B cell (primary cell): ENCODE measurements around the gene TOMM70. TPM values are rescaled to one million over a fixed set of nuclear protein-coding genes. Genes with fewer than 3 reads are reported as not detected.

Source experiments
- ATAC-seq: fragments of 200-7000 bp; cut with Tn5 transposase; one replicate; pipeline ENCODE4 v1.10.0; 2021; ENCODE audit warnings: low read depth, mild to moderate bottlenecking, moderate number of reproducible peaks, moderate library complexity
- CTCF ChIA-PET: fragments of 350-600 bp; sonication (Branson Sonifier 250); formaldehyde crosslinking; loops from one replicate; lab custom pipeline; 2021; ENCODE audit warnings: antibody characterized with exemption, inconsistent platforms; lab: Charles Lee
- POLR2A ChIA-PET: fragments of 350-600 bp; sonication (Branson Sonifier 250); formaldehyde crosslinking; loops from one replicate; lab custom pipeline; 2021; ENCODE audit warnings: antibody characterized with exemption; lab: Charles Lee
- DNase-seq: peaks from one replicate; pipeline ENCODE4 v3.0.0; 2013
- H2AFZ ChIP-seq: 2 replicates; pipeline ENCODE4 v1.6.1; 2012; ENCODE audit warnings: mild to moderate bottlenecking, low read depth, low read length; ENCODE audit not compliant: insufficient read depth, poor library complexity, severe bottlenecking
- H3K27ac ChIP-seq, 2 donors: 1 replicate in 1 of 2; 2 replicates in 1 of 2; pipeline ENCODE4 v1.5.1; 2012 to 2013; ENCODE audit warnings: low read length in 2 of 2, mild to moderate bottlenecking in 2 of 2, moderate library complexity in 1 of 2
- H3K27me3 ChIP-seq, 4 experiments: fragments of 200-600 bp in 1 of 4; sonication (generic) in 1 of 4; replicated peaks in 1 of 4; 1 replicate in 2 of 4; 2 replicates in 2 of 4; pipeline versions ENCODE4 v1.6.1 to v1.7.0; 2013 to 2016; ENCODE audit warnings: low read length in 3 of 4, mild to moderate bottlenecking in 2 of 4, mixed read lengths in 1 of 4, moderate library complexity in 1 of 4; ENCODE audit not compliant: insufficient read depth in 4 of 4, control insufficient read depth in 3 of 4; ENCODE audit errors: control extremely low read depth in 1 of 4
- H3K36me3 ChIP-seq, 2 experiments: replicated peaks in 1 of 2; 1 replicate in 1 of 2; 2 replicates in 1 of 2; pipeline versions ENCODE4 v1.6.1 to v1.7.1; 2013; ENCODE audit warnings: low read length in 1 of 2; ENCODE audit not compliant: insufficient read depth in 2 of 2, control insufficient read depth in 1 of 2; ENCODE audit errors: control extremely low read depth in 1 of 2, extremely low read depth in 1 of 2
- H3K4me1 ChIP-seq, 2 donors: fragments of 200-600 bp in 1 of 2; sonication (generic) in 1 of 2; 1 replicate in 1 of 2; 2 replicates in 1 of 2; pipeline versions ENCODE4 v1.5.1 to v1.6.1; 2013 to 2017; ENCODE audit warnings: low read length in 2 of 2; ENCODE audit not compliant: control insufficient read depth in 2 of 2, insufficient read depth in 2 of 2
- H3K4me2 ChIP-seq: replicated peaks from 2 replicates; pipeline ENCODE3; 2012; ENCODE audit warnings: mild to moderate bottlenecking, low read depth, low read length; ENCODE audit not compliant: poor library complexity, severe bottlenecking
- H3K4me3 ChIP-seq, 5 experiments: fragments of 200-600 bp in 1 of 5; sonication (generic) in 1 of 5; 1 replicate in 3 of 5; 2 replicates in 2 of 5; pipeline versions ENCODE4 v1.5.1 to v1.7.0; 2011 to 2016; ENCODE audit warnings: low read length in 4 of 5, mild to moderate bottlenecking in 4 of 5, low read depth in 2 of 5, control low read depth in 1 of 5, moderate library complexity in 1 of 5; ENCODE audit not compliant: insufficient read depth in 1 of 5; ENCODE audit errors: control extremely low read depth in 1 of 5, extremely low read depth in 1 of 5
- H3K79me2 ChIP-seq: fragments of 200-600 bp; sonication (generic); one replicate; pipeline ENCODE4 v1.6.0; 2016; ENCODE audit warnings: low read length; ENCODE audit not compliant: control insufficient read depth, insufficient read depth
- H3K9ac ChIP-seq: fragments of 200-600 bp; sonication (generic); 2 replicates; pipeline ENCODE4 v1.6.1; 2017; ENCODE audit warnings: mild to moderate bottlenecking, low read length, moderate library complexity
- H3K9me3 ChIP-seq, 3 donors: one replicate each; pipeline versions ENCODE4 v1.6.1 to v1.7.1; 2013; ENCODE audit warnings: low read length in 2 of 3; ENCODE audit not compliant: control insufficient read depth in 2 of 3, insufficient read depth in 1 of 3; ENCODE audit errors: control extremely low read depth in 1 of 3
- H4K20me1 ChIP-seq: 2 replicates; pipeline ENCODE4 v1.6.0; 2012; ENCODE audit warnings: mild to moderate bottlenecking, low read length; ENCODE audit not compliant: insufficient read depth, control insufficient read depth, poor library complexity, severe bottlenecking
- H3K27ac Mint-ChIP-seq: one replicate; pipeline ENCODE4 v1.8.0; 2021; ENCODE audit warnings: mixed read lengths
- H3K27me3 Mint-ChIP-seq: one replicate; pipeline ENCODE4 v1.8.0; 2021; ENCODE audit warnings: mixed read lengths
- H3K4me1 Mint-ChIP-seq: one replicate; pipeline ENCODE4 v1.8.0; 2021; ENCODE audit warnings: mixed read lengths
- H3K4me3 Mint-ChIP-seq: one replicate; pipeline ENCODE4 v1.8.0; 2021; ENCODE audit warnings: mixed read lengths
- H3K9me3 Mint-ChIP-seq: one replicate; pipeline ENCODE4 v1.8.0; 2022; ENCODE audit warnings: mixed read lengths; ENCODE audit not compliant: insufficient read depth
- CTCF ChIP-seq: fragments of 200-600 bp; IDR thresholded peaks from one replicate; pipeline ENCODE4 v1.8.0; 2022; ENCODE audit warnings: antibody characterized with exemption, mild to moderate bottlenecking
- EZH2 ChIP-seq: IDR thresholded peaks from 2 replicates; pipeline ENCODE4 v1.6.1; 2012; ENCODE audit warnings: borderline replicate concordance, low read depth, mild to moderate bottlenecking, moderate library complexity, low read length; ENCODE audit not compliant: insufficient read depth, poor library complexity, severe bottlenecking
- WGBS: methylation state at CpG from one replicate; pipeline ENCODE4 v1.1.5; 2013; ENCODE audit warnings: missing lambda C conversion rate; ENCODE audit not compliant: insufficient coverage; 5-methylcytosine and 5-hydroxymethylcytosine counted together
- intact Hi-C: fragments of 100-400 bp; cut with micrococcal nuclease; formaldehyde crosslinking; loops from one replicate; pipeline ENCODE4 v1.10.0; 2022
- polyA plus RNA-seq: library from polyadenylated mRNA; depleted of rRNA; stranded (reverse); fragments of >200 nt; gene quantifications from 2 replicates; pipeline ENCODE4 v1.2.3, GENCODE V29; 2012
- total RNA-seq, 2 donors: library from RNA; stranded (reverse); fragments of 120-200 nt in 1 of 2; gene quantifications; 1 replicate in 1 of 2; 2 replicates in 1 of 2; pipeline versions ENCODE4 v1.2.3 to v1.2.4, GENCODE V29; 2013 to 2022

TOMM70 gene
- total and polyA plus RNA-seq, 2 donors (not counting 1 experiment from before 2014, with no cell fraction given): 6.9 to 30.0 TPM

GRCh38 chr3:100412912-100413590, 12.2 kb upstream of the TOMM70 start:
- Histone ChIP-seq H3K9me3 (peaks cover 0 to 4% (median 0%) of the 10 kb centered on the region in 3 donors), H3K4me2 (no peak overlapping the region), H3K9ac (no peak overlapping the region), H3K27ac (no peak overlapping the region), H3K4me1 (no peaks in the 10 kb centered on the region), H3K4me3 (no peak overlapping the region), H2AFZ (no peak overlapping the region), H3K79me2 (peaks cover 6% of the 10 kb centered on the region), H4K20me1 (no peaks in the 10 kb centered on the region), H3K36me3 (no peaks in the 10 kb centered on the region), H3K27me3 (no peaks in the 10 kb centered on the region)
- POLR2A ChIA-PET: no interaction called here
- H3K4me1 Mint-ChIP-seq: no peaks in the 10 kb centered on the region
- DNase-seq (no peak), ATAC-seq (no peak)
- no peak overlapping the region for H3K27ac Mint-ChIP-seq
- H3K4me3 Mint-ChIP-seq: no peak overlapping the region
- no peaks in the 10 kb centered on the region for H3K27me3 Mint-ChIP-seq
- TF ChIP-seq CTCF: no peak
- TF ChIP-seq EZH2: no peak
- peaks cover 5% of the 10 kb centered on the region for H3K9me3 Mint-ChIP-seq
- CTCF ChIA-PET: no interaction called here
- intact Hi-C loops: no loop called here
- WGBS: no CpG with 5 or more reads among the region's 4 CpGs

- Histone ChIP-seq H3K4me3 (no peak overlapping the region), H3K4me1 (no peaks in the 10 kb centered on the region), H3K9me3 (peaks cover 0 to 5% (median 0%) of the 10 kb centered on the region in 3 donors), H4K20me1 (no peaks in the 10 kb centered on the region), H3K9ac (no peak overlapping the region), H3K27me3 (no peaks in the 10 kb centered on the region), H3K27ac (no peak overlapping the region), H3K36me3 (no peaks in the 10 kb centered on the region), H2AFZ (no peak overlapping the region), H3K79me2 (peaks cover 6% of the 10 kb centered on the region), H3K4me2 (no peak overlapping the region)
- Mint-ChIP-seq H3K27me3 (no peaks in the 10 kb centered on the region), H3K27ac (no peak overlapping the region), H3K4me1 (no peaks in the 10 kb centered on the region), H3K9me3 (peaks cover 5% of the 10 kb centered on the region), H3K4me3 (no peak overlapping the region)
- intact Hi-C loops: no loop called here
- POLR2A ChIA-PET: no interaction called here
- DNase-seq: no peak
- TF ChIP-seq CTCF: no peak
- no peak for TF ChIP-seq EZH2
- CTCF ChIA-PET: no interaction called here
- ATAC-seq: no peak
- WGBS: no CpG with 5 or more reads among the region's 2 CpGs
Measured at GRCh38 chr3:100411091-100411982, 10.4 kb upstream of the TOMM70 start.
